Measurements from ENCODE around the gene DNAJA4.
A peak's percentile ranks its signal among the peaks of the same experiment; 100 is the strongest.

DNAJA4 gene

DNA sequence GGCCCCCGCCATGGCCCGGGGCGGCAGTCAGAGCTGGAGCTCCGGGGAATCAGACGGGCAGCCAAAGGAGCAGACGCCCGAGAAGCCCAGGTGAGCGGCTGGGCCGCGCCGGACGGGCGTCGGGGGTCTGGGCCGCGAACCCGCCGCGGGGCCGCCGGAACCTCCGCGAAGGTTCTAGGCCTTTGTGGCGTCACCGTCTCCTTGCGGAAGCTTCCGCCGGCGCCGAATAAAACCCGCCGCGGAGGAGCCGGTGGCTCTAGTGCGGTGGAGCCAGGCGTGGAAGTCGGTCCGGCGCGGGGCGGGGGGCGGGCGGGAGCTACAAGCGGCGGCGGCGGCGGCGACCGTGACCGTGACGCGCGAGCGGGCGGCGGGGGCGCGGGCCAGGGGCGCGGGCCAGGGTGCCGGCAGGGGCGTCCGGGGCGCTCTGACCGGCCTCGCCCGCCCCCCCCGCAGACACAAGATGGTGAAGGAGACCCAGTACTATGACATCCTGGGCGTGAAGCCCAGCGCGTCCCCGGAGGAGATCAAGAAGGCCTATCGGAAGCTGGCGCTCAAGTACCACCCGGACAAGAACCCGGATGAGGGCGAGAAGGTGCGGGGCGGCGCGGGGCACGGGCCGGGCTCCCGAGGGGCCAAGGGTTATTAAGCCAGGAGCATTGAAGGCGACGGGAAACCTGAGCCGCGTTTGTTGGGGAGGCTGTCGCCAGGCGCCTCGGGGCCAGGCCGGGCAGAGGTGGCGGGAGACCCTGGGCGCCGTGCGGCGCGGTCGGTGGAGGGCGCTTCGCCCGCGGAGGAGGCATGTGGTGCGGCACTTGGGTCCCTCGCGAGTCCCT lies at the start of gene DNAJA4:
TSS of gene DNAJA4 (plus strand) at position 259 of the 833 bp plus-strand sequence. CDS start at position 461, 202 bp downstream.
- DNase-seq (ENCODE audit: extremely low read depth, low read depth): no peak
- H3K4me3 ChIP-seq (replicated peaks; ENCODE audit: low read depth, low read length): peak within 1 kb of the TSS; percentile 24
- TF ChIP-seq, protein P1, sequence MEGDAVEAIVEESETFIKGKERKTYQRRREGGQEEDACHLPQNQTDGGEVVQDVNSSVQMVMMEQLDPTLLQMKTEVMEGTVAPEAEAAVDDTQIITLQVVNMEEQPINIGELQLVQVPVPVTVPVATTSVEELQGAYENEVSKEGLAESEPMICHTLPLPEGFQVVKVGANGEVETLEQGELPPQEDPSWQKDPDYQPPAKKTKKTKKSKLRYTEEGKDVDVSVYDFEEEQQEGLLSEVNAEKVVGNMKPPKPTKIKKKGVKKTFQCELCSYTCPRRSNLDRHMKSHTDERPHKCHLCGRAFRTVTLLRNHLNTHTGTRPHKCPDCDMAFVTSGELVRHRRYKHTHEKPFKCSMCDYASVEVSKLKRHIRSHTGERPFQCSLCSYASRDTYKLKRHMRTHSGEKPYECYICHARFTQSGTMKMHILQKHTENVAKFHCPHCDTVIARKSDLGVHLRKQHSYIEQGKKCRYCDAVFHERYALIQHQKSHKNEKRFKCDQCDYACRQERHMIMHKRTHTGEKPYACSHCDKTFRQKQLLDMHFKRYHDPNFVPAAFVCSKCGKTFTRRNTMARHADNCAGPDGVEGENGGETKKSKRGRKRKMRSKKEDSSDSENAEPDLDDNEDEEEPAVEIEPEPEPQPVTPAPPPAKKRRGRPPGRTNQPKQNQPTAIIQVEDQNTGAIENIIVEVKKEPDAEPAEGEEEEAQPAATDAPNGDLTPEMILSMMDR (IDR thresholded peaks at IDR 0.05; ENCODE audit: low read depth, low read length, missing control alignments): no peak

DNA sequence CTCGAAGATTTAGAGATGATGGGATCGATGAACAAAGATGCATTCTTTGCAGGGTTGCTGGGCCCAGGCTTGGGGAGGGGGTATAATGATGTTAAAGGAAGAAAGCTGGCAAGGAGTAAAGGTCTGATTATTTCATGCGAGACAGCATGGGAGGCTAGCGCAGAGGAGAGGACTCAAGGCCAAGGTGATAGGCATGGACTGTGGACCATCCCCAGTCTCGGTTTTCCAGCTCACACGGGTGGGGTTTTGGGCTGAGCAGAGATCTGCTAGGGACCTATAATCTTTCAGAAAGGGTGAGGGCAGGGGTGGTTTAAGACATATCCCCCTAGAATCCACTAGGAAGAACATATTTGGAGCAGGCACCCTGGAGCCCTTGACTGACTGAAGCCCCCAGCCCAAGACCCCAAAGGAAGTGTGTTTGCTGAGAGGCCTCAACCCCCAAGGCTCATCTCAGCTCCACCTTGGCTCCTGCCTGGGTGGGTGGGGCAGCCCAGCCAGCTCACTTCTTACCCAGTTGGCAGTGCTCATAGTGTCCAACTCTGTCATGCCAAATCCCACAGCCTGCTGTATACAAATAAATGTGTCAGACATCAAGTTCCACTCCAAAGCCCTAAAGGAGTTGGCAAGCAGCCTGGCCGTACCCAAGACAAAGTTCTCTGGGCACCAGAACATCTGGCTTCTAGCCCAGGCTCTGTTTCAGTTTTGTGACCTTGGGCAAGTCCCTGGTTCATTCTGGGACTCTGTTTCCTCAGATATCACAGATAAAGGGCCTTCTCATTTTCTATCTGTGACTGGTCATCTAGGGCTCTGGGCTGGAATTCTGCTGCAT lies 47.9 kb upstream of the DNAJA4 start:
- DNase-seq (ENCODE audit: extremely low read depth, low read depth): no peak
- TF ChIP-seq, protein P1 (IDR thresholded peaks at IDR 0.05; ENCODE audit: low read depth, low read length, missing control alignments): no peak
- no peak overlapping the region for H3K4me3 ChIP-seq (replicated peaks; ENCODE audit: low read depth, low read length)

DNA sequence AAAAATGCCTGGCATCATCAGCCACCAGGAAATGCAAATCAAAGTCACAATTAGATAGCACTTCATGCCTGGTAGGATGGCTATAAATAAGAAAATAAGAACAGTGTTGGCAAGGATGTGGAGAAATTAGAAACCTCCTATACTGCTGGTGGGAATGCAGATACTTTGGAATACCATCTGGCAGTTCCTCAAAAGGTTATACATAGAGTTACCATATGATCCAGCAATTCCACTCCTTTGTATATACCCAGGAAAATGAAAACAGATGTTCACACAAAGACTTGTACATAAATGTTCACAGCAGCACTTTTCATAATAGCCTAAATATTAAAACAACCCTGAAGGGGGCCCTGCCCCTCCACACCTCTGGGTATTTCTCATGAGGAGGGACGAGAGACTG lies 43.6 kb upstream of the DNAJA4 start:
- TF ChIP-seq, protein P1 (IDR thresholded peaks at IDR 0.05; ENCODE audit: low read depth, low read length, missing control alignments): no peak
- peak; percentile 41 for DNase-seq (ENCODE audit: extremely low read depth, low read depth)
- no peak overlapping the region for H3K4me3 ChIP-seq (replicated peaks; ENCODE audit: low read depth, low read length)

DNA sequence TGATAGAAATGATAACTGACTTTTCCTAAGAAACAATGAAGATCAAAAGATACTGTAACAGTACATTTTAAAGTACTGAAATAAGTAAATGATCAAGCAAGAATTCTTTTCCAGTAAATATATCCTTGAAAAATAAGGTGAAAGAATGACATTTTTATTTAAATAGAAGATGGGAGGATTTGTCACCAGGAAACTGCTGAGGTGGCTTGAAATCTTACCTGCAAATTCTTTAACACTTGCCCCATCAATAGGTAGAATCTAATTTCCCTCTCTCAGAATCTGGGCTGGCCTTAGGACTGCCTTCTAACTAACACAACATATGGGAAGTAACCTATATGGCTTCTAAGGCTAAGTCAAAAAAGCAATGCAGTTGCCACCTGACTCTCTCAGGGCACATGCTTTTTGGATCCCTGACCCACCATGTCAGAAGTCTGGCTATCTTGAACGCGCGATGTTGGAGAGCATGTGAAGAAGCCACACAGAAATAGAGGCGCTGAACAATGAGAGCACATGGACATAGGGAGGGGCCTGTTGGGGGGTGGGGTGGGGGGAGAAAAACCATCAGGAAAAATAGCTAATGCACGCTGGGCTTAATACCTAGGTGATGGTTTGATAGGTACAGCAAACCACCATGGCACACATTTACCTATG lies 41.5 kb upstream of the DNAJA4 start:
- no peak for DNase-seq (ENCODE audit: extremely low read depth, low read depth)
- TF ChIP-seq, protein P1 (IDR thresholded peaks at IDR 0.05; ENCODE audit: low read depth, low read length, missing control alignments): no peak
- H3K4me3 ChIP-seq (replicated peaks; ENCODE audit: low read depth, low read length): no peak overlapping the region

DNA sequence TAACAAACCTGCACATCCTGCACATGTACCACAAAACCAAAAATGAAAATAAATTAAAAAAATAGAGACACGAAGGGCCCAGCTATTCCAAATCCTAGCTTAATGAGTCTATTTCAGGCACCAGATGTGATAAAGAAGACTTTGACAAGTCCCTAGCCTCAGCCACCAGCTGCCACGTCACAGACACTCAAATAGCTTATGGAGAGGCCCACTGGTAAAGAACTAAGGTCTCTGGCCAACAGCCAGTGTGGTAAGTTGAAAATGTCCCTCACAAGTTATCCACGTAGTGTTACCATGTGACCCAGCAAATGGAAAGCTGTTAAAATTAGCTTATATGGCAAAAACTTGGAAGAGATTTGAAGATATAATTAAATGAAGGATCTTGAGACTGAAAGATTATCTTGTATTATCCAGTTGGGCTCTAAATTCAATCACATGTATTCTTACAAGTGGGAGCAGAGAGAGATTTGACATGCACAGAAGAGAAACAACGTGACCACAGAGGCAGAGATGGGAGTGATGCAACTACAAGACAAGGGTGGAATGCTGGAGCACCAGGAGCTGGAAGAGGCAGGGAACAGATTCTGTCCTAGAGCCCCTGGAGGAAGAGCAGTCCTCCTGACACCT lies 40.9 kb upstream of the DNAJA4 start:
- H3K4me3 ChIP-seq (replicated peaks; ENCODE audit: low read depth, low read length): no peak overlapping the region
- DNase-seq (ENCODE audit: extremely low read depth, low read depth): no peak
- TF ChIP-seq, protein P1 (IDR thresholded peaks at IDR 0.05; ENCODE audit: low read depth, low read length, missing control alignments): no peak

DNA sequence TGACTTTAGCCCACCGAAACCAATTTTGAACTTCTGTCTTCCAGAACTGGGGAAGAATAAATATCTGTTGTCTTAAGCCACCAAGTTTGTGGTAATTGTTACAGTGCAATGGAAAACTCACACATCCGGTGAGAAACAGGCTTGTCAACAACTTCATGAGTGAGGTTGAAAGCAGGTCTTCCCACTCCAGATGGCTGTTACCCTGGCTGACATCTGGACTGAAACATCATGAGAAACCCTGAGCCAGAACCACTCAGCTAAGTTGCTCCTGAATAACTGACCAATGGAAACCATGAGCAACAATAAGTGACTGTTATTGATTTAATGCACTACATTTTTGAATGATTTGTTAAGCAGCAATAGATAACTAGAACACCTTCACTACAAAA lies 40.3 kb upstream of the DNAJA4 start:
- TF ChIP-seq, protein P1 (IDR thresholded peaks at IDR 0.05; ENCODE audit: low read depth, low read length, missing control alignments): no peak

More for the DNA sequence above, 40.3 kb upstream of the DNAJA4 start:
- DNase-seq (ENCODE audit: extremely low read depth, low read depth): no peak
- no peak overlapping the region for H3K4me3 ChIP-seq (replicated peaks; ENCODE audit: low read depth, low read length)

Measured in HFF-Myc (cell line).